Neutrophil (primary cell): ENCODE data around the gene LAMB3.

Source experiments
- H3K27ac ChIP-seq: fragments of 200-600 bp; sonication (generic); 2 replicates; pipeline ENCODE4 v1.5.1; 2016; ENCODE audit warnings: mild to moderate bottlenecking, moderate library complexity
- H3K27me3 ChIP-seq: fragments of 200-600 bp; sonication (generic); 2 replicates; pipeline ENCODE4 v1.6.0; 2016; ENCODE audit warnings: mild to moderate bottlenecking
- H3K36me3 ChIP-seq: fragments of 200-600 bp; sonication (generic); 2 replicates; pipeline ENCODE4 v1.5.1; 2017
- H3K4me1 ChIP-seq, 2 experiments: fragments of 200-600 bp in 1 of 2; sonication (generic) in 1 of 2; 1 replicate in 1 of 2; 2 replicates in 1 of 2; pipeline versions ENCODE4 v1.5.1 to v1.6.1; 2013 to 2016; ENCODE audit warnings: low read depth in 1 of 2, low read length in 1 of 2, mild to moderate bottlenecking in 1 of 2, moderate library complexity in 1 of 2; ENCODE audit not compliant: control insufficient read depth in 1 of 2, insufficient read depth in 1 of 2
- H3K4me3 ChIP-seq, 2 experiments: fragments of 200-600 bp in 1 of 2; sonication (generic) in 1 of 2; 1 replicate in 1 of 2; 2 replicates in 1 of 2; pipeline ENCODE4 v1.5.1; 2013 to 2016; ENCODE audit warnings: low read depth in 1 of 2, low read length in 1 of 2, mild to moderate bottlenecking in 1 of 2, moderate library complexity in 1 of 2
- H3K9me3 ChIP-seq: fragments of 200-600 bp; sonication (generic); 2 replicates; pipeline ENCODE4 v1.5.1; 2016
- CTCF ChIP-seq: fragments of 200-600 bp; sonication (generic); IDR thresholded peaks from 2 replicates; pipeline ENCODE4 v1.5.1; 2016; ENCODE audit warnings: antibody characterized with exemption

LAMB3 gene

DNA sequence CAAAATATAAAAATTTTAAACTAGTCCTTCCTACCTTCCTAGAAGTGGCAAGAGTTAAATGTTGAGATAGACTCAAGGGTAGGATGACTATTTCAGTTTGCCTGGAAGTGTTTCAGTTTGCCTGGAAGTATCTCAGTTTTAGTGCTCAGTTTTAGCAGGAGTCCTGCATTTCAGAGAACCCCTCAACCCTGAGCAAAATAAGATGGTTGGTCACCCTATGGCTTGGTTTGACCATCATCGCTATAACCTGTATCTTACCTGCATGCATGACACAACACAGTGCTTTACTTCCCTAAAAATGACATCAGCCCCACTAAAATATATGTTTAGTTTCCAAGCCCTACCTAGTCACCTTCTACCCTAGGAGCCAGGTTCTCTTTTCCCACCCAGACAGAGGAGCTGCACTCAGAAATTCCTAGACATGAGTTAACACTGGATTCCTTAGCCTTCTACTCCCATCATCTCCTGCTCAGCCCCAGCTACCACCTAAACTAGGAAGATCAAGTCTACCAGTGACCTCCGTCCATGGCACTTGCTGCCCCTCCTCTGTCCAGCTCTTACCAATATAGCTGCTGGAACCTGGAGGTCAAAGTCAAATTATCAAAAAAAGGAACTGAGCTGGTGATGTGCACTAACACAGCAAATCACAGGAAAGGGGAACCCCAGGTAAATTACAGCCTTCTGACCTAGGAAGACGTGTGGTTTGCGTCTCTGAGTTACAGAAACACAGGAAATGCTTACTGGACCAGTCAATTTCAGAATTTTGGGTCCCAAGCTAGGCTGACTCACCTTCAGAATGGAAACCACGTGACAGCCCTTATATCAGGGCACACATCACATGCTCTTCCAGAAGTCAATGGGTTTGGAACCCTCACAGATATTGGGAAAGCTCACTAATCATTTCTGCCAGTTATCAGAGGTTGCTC, 20.7 kb upstream of the LAMB3 start:
- TF ChIP-seq CTCF: no peak
- no peaks in the 10 kb centered on the region for H3K36me3 ChIP-seq
- peak overlapping the region; percentile 98 for H3K27ac ChIP-seq
- peaks cover 74 to 89% of the 10 kb centered on the region in 2 experiments for H3K4me1 ChIP-seq
- peak overlapping the region; percentile 79 to 95 for H3K4me3 ChIP-seq
- no peaks in the 10 kb centered on the region for H3K9me3 ChIP-seq
- H3K27me3 ChIP-seq: peaks cover 2% of the 10 kb centered on the region

GRCh38 chr1:209670441-209671082, 18.3 kb upstream of the LAMB3 start:
- Histone ChIP-seq H3K9me3 (no peaks in the 10 kb centered on the region), H3K27ac (peak overlapping the region; percentile 98), H3K36me3 (no peaks in the 10 kb centered on the region), H3K4me1 (peaks cover 74 to 89% of the 10 kb centered on the region in 2 experiments), H3K4me3 (no peak overlapping the region), H3K27me3 (no peaks in the 10 kb centered on the region)
- TF ChIP-seq CTCF: no peak

GRCh38 chr1:209667708-209668107, 15.5 kb upstream of the LAMB3 start:
- Histone ChIP-seq H3K9me3 (no peaks in the 10 kb centered on the region), H3K36me3 (no peaks in the 10 kb centered on the region), H3K4me3 (peak overlapping the region in 1 of 2 experiments; percentile 2), H3K27me3 (no peaks in the 10 kb centered on the region), H3K4me1 (peaks cover 74 to 91% of the 10 kb centered on the region in 2 experiments), H3K27ac (peak overlapping the region; percentile 82)
- no peak for TF ChIP-seq CTCF

DNA sequence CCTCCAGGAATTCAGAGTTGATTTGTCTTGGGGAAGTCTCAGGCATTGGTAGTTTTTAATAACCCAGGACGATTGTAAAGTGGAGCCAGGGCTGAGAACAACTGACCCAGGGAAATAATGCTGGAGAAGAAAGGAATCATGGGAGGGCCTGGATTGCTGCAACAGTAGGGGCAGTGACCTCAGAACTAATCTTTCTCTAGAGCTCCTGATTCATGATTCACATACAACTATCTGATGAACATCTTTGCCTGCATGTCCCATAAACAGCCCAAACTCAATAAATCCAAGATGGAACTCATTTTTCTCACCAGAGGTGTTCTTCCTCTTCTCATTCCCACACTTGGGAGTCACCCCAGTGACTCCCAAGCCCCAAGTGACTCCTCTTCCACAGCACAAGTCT, 14.9 kb upstream of the LAMB3 start:
- no peaks in the 10 kb centered on the region for H3K27me3 ChIP-seq
- TF ChIP-seq CTCF: no peak
- H3K9me3 ChIP-seq: no peaks in the 10 kb centered on the region
- H3K27ac ChIP-seq: peak overlapping the region; percentile 82
- H3K4me1 ChIP-seq: peaks cover 71 to 91% of the 10 kb centered on the region in 2 experiments
- no peak overlapping the region for H3K4me3 ChIP-seq
- H3K36me3 ChIP-seq: no peaks in the 10 kb centered on the region

GRCh38 chr1:209662879-209663327, 10.7 kb upstream of the LAMB3 start:
- Histone ChIP-seq H3K36me3 (no peaks in the 10 kb centered on the region), H3K4me3 (no peak overlapping the region), H3K9me3 (no peaks in the 10 kb centered on the region), H3K27me3 (no peaks in the 10 kb centered on the region), H3K4me1 (peaks cover 79 to 92% of the 10 kb centered on the region in 2 experiments), H3K27ac (peak overlapping the region; percentile 52)
- no peak for TF ChIP-seq CTCF
